Ramos (cell line): ENCODE data around the gene WNT3.

ENCODE experiments used
- in situ Hi-C: fragments of 300-500 bp; cut with MboI; formaldehyde crosslinking; loops from one replicate; pipeline ENCODE4 v1.14.3; 2022; ENCODE audit warnings: low sequenced_read_pairs; ENCODE audit not compliant: unreplicated experiment

Gene WNT3, protein sequence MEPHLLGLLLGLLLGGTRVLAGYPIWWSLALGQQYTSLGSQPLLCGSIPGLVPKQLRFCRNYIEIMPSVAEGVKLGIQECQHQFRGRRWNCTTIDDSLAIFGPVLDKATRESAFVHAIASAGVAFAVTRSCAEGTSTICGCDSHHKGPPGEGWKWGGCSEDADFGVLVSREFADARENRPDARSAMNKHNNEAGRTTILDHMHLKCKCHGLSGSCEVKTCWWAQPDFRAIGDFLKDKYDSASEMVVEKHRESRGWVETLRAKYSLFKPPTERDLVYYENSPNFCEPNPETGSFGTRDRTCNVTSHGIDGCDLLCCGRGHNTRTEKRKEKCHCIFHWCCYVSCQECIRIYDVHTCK

DNA sequence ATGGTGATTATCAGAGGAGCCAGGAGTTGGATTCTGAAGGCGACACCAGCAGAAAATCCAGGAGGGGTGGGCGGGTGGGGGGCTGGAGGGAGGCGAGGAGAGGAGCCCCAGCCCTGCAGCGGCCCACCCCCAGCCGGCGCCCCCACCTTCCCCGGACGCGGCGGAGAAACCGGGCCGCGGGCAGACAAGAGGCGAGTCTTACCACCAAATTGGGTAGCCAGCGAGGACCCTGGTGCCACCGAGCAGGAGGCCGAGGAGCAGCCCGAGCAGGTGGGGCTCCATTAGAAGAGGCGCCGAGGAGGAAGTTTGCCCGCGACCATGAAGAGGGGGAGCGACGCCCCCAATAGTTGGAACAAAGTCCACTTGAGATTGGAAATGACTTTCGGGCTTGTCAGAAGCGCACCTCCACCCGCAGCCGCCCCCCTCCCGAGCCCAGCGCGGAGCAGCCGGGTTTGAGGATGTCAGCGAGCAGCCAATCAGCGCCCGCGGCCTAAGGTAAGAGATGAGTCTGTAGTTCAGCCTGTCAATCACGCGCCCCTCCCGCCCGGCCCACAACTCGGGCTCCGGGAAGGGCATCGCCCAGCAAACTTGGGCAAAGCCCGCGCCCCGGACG, at the start of gene WNT3:
Gene WNT3 (minus strand): TSS at position 377 of the 613 bp plus-strand sequence. CDS start 95 bp downstream, at position 282.
- in situ Hi-C loops, result no loop called here

DNA sequence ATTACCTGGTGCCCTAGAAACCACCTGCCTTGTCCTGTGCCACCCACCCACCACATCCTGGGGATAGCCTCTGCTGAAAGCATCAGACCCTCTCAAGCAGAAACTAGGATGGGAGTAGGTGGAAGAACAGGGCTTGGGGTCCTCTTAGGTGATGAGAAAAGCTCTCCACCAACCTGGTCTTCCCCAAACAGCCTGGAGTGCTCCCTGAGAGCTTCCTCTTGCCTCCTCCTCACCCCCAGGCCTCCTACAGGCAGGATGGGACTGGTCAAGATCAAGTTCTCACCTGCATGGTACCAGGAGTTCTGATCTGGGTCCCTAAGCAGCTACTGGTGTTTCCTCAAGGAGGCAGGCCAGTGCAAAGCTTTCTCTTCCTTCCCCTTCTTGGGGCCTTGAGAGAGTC, 48.3 kb upstream of the WNT3 start:
- in situ Hi-C loops, result no loop called here

DNA sequence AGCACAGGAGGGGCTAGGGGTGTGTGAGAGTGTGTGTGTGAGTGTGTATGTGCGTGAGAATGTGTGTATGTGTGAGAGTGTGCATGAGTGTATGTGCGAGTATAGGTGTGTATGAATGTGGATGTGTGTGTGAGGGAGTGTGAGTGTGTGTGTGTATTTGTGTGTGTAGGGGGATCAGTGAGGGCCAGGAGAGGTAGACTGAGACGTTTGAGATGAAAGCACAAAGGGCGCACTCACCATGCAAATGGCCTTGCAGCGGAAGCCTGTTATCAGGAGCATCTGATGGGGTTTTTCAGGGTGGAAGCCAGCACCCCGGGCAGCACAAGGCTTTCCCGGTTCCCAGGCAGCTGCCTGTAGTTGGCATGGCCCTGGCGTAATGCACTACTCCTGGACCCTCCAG, 47.8 kb upstream of the WNT3 start:
- in situ Hi-C loops, result no loop called here

DNA sequence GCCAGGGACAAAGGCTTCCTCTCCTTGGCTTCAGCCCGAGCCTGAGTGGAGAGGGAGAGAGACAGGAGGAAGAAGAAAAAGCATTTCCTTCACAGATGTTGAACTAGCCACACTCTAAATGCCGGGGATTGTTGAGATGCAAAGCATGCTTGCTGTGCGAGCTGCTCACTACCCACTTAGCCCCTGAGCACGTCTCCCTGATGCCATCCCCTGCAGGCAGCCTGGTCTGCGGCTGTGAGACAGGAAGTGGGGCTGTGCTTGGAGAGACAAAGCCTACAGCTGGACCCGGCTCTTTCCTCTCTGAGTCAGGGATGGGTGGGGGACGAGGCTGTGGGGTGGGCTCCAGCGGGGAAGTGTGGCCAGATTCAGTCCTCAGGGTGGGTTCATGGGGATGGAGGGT, 46.6 kb upstream of the WNT3 start:
- in situ Hi-C loops, result no loop called here

DNA sequence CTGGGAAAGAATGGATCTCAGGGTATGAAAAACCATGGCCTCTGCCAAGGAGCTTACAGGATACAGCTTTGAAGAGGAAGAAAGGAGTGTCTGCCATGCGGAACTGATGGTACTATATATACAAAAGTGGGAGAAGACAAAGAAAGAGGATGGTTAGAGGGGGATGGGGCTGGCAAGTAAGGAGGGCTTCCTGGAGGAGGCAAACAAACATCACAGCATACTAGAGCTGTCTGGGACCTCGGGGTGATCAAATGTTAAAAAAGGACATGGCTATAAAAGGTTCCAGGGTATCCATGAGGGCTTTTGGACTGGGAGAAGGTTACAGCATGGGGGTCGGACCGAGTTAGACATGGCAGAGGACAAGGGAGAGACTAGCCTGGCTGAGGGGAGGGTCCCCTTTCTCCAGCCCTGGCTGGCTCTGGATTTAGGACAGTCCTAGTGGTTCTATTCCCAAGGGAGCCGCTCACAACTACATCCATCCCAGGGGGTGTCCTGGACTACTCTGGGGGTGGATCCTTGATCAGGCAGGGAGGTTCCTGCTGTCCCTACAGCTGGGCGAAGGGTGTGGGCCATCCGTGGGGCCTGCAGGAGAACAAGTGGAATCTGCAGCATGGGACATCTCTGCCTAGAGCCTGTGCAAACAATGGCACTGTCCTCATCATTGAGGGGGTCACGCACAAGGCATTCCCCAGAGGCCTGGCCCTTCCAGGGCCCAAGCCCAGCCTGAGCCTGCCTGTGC, 45.1 kb upstream of the WNT3 start:
- in situ Hi-C loops, result no loop called here

DNA sequence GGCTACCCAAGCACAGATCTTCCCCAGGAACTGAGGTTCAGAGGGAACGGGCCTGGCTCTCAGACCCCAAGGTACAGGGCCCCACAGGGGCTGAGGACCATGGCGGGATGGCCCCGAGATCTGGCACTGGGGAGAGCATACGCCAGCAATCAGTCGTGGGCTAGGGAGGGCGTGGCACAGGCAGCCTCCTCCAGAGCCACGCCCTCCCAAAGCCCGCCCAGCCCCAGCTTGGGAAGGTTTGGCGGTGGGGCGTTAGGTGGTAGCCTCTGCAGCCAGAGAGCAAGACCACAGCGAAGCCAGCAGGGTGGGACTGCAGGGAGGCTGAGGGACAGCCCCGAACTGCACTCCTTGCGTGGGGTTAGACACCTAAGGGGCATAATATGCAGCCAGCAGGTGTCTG, 44.5 kb upstream of the WNT3 start:
- in situ Hi-C loops, result no loop called here

DNA sequence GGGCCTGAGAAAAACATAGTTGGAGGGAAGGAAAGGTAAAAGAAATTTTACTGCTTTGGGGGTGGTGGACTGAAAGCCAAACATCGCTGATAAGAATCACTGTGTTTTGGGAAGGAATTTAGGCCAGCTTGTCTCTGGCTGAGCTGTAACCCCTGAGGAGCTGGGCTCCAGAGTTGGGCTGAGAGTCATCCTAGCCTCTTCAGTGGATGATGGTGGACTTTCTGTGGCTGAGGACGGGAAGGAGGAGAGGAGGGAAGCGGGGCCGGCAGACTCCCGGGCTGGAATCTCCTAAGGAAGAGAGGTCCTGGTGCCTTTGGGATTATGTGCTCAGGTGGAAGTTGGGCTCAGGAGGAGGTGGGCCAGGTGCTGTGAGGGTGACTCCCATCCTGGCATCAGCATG, 41.5 kb upstream of the WNT3 start:
- in situ Hi-C loops, result no loop called here

DNA sequence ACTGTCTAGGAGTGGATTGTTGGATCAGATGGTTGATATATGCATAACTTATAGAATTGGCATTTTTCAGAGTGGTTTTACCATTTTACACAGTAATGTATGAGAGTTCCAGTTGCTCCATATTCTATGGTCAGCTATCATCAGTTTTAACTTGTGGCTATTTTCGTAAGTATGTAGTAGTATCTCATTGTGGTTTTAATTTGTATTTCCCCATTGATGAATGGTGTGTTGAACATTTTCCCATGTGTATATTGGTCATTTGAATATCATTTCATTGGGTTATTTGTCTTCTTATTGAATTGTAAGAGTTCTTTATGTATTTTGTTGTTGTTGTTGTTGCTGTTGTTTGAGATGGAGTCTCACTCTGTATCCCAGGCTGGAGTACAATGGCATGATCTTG, 39.1 kb upstream of the WNT3 start:
- in situ Hi-C loops, result no loop called here

DNA sequence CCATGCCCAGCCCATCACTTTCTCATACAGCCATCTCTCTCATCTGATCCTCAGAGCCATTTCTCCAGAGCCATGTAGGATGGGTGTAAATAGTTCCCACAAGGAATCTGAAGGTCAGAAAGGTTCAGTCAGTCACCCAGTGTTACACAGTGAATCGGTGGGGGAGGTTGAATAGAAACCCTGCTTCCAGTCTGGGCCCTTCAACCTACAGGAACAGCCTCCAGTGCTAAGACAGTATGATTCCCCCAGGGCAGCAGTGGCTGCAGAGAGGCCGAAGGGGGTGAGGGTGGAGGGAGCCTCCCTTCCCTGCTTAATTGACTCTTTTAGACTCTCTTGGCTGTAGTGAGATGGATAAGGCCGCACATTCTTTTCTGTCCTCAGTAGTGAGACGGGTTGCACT, 36.5 kb upstream of the WNT3 start:
- in situ Hi-C loops, result no loop called here

DNA sequence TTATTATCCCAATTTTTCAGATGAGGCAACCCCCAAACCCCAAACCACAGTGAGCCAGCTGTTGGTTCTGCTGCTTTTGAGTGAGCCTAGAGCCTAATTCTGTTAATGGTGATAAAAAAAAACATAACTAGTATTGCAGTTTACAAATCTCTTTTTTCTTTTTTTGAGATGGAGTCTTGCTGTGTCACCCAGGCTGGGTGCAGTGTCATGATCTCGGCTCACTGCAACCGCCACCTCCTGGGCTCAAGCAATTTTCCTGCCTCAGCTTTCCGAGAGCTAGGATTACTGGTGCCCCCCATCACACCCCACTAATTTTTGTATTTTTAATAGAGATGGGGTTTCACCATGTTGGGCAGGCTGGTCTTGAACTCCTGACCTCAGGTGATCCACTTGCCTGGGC, 36.0 kb upstream of the WNT3 start:
- in situ Hi-C loops, result no loop called here

DNA sequence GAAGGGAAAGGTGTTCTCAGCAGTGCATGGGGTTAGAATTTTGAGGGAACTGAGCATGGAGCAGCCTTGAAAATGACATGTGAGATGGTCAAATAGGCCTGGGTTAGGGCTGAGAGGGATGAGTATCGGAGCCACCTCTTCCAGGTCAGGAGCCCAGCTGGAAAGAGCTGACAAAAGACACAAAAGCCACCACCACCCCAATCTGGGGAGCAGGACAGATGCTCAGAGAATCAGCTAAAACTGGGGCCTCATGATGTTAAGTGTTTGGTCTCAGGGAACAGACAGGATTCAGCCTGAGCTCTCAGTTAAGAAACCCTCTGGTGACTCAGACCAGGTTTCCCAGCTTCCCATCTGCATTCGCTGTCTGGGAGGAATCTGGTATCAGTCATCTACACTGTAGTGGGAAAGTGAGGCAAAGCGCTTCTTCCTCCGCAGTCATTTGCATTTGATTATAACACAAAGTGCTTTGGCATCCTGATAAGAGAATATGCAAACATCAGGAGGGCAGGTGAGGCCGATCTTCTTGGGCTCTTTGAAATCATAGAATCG, 35.5 kb upstream of the WNT3 start:
- in situ Hi-C loops, result no loop called here

DNA sequence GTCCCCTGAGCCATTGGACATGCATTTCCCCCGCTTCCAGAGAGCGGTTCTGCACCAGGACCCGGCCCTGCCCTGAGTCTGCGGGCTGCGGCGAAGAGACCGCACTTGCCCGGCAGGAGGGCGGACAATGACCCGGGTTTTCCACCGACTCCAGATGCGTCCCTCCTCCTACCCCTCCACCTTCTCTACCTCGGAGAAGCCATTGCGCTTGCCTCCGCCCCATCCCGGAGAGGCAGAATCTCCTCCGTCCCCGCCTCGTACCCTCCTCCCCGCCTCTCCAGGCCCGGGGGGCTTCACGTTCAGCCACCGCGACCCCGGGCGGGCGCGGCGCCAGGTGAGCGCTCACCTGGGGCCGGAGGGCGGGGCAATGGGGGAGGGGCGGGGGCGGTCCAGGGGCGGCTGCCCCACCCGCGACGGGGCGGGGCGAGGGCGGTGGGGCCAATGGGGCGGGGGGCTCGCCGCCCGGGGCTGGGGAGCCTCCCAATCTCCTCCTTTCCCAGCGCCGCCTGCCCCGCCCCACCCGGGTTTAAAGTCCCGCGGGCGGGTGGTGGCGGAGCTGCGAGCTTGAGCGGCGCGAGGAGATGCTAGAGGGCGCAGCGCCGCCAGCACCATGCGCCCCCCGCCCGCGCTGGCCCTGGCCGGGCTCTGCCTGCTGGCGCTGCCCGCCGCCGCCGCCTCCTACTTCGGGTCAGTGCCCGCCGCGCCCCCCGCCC, 32.7 kb upstream of the WNT3 start, which contains the start of gene WNT9B:
Gene WNT9B (plus strand): TSS at position 555 of the 713 bp plus-strand sequence. CDS start 56 bp downstream, at position 611.
- in situ Hi-C loops, result no loop called here

DNA sequence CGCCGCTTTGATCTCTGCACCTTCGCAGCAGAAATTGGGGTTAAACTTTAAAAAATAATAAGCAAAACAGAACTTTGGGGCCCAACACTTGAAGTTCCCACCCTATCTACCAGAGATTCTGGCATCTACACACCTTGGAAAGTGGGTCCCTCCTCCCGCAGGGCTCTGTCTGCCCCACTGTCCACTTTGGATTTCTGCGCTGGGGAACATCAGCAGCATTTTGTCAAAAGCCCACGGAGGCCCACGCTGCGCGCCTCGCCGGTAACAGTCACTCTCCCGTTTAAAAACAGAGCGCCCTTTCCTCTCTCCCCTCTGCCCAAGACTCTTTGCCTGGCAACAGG, 32.2 kb upstream of the WNT3 start:
- in situ Hi-C loops, result no loop called here

DNA sequence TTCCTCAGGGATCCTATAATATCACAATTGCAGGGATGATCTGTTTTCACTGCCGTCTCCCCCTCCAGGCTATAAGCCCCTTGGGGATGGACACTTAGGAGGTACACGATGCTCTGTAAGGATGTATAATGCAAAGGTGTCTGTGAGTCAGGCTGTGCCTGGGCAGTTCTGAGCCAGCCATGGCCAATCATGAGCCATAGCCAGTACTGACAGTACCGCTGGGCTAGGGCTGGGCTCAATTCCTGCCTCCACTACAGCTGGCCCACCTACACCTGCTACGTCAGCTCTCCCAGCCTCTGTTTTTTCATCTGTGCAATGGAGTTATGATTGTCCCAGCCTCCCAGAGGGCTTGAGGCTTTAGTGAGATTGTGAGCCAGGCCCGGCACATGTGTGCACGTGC, 30.0 kb upstream of the WNT3 start:
- in situ Hi-C loops, result loop anchor here (25.0 kb wide), 2 partner anchors 586 to 836 kb away; no protein-coding TSS in a partner anchor

DNA sequence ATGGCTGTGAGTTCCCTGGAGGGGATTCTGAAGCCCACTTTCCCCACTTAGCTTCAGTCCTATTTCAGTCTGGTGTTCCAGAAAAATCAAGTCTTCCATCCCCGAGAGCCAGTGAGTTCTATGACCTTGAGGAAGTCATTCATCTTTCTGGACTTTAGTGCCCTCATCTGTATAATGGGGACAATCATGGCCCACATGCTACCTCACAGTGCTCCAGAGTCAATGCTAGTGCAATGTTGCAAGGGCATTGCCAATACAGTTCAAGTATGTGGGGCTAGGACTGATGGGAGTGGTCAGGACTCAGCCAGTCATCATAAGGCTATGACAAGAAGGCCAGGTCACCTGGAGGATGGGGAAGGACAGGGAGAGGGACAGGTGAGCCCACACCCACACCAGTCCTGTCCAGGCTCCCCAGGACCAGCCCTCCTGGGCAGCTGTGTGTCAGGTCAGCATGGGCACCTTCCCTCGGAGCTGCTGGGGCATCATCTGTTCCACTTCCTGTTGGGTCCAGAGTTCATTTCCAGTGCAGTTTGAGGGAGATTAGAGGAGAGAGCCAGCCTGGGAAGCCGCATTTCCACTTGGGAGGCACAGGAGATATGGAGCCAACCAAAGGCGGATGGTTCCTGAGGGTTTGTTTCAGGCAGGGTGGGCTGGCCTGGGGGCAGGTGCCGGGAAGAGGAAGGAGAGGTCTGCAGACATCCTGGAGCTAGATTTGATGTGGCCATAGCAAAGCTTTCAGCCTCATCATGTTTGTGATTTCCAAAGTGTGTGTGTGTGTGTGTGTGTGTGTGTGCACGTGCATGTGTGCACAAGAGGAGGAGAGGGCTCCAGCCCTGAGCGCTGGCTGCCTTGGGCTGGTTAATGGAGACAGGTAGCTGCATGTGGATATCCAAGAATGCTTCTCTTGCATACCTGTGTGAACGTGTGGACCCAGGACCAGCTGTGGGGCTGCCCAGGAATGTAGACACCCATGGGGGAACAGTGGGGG, 29.0 kb upstream of the WNT3 start:
- in situ Hi-C loops, result loop anchor here (25.0 kb wide), 2 partner anchors 585 to 835 kb away; no protein-coding TSS in a partner anchor

DNA sequence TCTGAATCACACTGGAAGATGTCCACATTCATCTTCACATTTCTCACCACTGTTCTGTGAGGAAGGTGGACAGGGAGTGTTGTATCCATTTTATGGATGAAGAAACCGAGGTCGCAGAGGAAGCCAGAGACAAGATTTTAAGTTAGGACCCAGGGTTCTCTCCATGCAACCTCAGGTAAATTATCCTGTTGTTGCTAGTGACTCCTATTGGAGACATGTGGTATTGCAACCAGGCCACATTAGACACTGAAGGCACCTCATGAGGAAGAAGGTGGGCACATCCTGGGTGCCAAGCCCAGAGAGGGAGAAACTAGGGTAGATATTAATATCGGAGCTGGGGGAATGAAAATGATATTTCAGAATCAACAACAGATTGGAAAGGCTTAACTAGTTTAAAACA, 24.3 kb upstream of the WNT3 start:
- in situ Hi-C loops, result loop anchor here (25.0 kb wide), 2 partner anchors 581 to 831 kb away; no protein-coding TSS in a partner anchor

DNA sequence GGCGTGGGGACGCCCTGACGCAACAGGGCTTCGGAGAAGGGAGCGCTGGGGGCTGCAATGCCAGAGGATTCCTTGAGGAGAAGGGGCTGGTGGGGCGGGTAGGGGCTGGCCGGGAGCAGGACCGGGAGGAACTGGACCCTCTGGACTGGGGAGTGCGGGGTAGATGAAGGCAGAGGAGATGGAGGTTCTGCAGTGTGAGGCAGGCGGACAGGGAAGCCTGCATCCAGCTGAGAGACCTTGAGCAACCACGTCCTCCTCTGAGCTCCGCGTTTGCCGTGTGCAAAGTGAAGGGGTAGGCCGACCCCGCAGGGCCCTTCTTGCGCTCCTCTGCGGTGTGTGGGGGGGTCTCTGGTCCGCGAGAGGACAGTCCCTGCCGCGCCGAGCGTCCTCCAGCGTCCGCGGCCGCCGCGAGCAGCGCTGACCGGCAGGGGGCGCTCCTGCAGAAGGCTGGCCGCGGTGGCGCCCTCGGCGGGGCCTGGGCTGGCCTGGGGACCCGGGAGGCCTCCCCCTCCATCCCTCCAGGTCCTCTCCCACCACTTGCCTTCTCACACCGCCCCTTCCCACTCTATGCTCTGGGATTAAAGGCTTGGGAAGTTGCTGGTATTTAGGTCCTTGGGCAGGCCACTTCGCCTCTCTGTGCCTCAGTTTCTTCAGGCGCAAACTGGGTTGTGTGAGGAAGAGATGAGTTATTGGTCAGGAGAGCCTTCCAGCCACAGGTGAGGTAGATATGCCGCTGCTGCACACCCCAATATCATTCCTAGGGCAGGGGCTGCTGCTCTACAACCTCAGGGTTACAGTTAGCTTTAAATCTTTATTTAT, 23.3 kb upstream of the WNT3 start:
- in situ Hi-C loops, result loop anchor here (25.0 kb wide), 2 partner anchors 579 to 829 kb away; no protein-coding TSS in a partner anchor

DNA sequence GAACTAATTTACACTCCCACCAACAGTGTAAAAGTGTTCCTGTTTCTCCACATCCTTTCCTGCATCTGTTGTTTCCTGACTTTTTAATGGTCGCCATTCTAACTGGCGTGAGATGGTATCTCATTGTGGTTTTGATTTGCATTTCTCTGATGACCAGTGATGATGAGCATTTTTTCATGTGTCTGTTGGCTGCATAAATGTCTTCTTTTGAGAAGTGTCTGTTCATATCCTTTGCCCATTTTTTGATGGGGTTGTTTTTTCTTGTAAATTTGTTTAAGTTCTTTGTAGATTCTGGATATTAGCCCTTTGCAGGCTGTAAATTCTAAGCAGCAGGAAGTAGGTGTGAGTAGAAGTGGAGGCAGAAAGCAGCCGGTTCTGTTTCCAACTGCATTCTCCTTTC, 22.1 kb upstream of the WNT3 start:
- in situ Hi-C loops, result loop anchor here (25.0 kb wide), 2 partner anchors 578 to 828 kb away; no protein-coding TSS in a partner anchor
